Stimulated activated CD8-positive, alpha-beta memory T cell treated with anti-CD3 and anti-CD28 coated beads, Interleukin-4, amount 100 ng/mL, for 1 hour (primary cell): Measurements from ENCODE around the gene RUNX3.

Source experiments
- DNase-seq, 2 donors: peaks; one replicate each; pipeline ENCODE4 v3.0.0-alpha.2; 2020; ENCODE audit warnings: low read depth in 2 of 2, low spot score in 1 of 2

Gene RUNX3

GRCh38 chr1:24888971-24889676 is 41.0 kb downstream of the RUNX3 start:
- no peak for DNase-seq

- no peak for DNase-seq
Measured at GRCh38 chr1:24888061-24888970, 41.8 kb downstream of the RUNX3 start.

- DNase-seq = no peak
Measured at GRCh38 chr1:24886241-24886640, 43.8 kb downstream of the RUNX3 start.

- no peak for DNase-seq
Measured at GRCh38 chr1:24884751-24885150, 45.3 kb downstream of the RUNX3 start.

GRCh38 chr1:24881034-24881433 is 49.0 kb downstream of the RUNX3 start:
- DNase-seq = no peak

GRCh38 chr1:24878775-24879742 is 51.0 kb downstream of the RUNX3 start:
- DNase-seq = no peak

GRCh38 chr1:24878045-24878444 is 52.0 kb downstream of the RUNX3 start:
- DNase-seq = no peak

GRCh38 chr1:24875991-24876506 is 54.0 kb downstream of the RUNX3 start:
- DNase-seq = no peak

GRCh38 chr1:24875257-24875656 is 54.8 kb downstream of the RUNX3 start:
- DNase-seq = no peak

GRCh38 chr1:24874611-24875234 is 55.4 kb downstream of the RUNX3 start:
- DNase-seq = no peak

GRCh38 chr1:24874056-24874455 is 56.0 kb downstream of the RUNX3 start:
- no peak for DNase-seq

- DNase-seq = no peak
Measured at GRCh38 chr1:24873148-24873547, 56.9 kb downstream of the RUNX3 start.

- DNase-seq = no peak
Measured at GRCh38 chr1:24872061-24872850, 57.8 kb downstream of the RUNX3 start.

GRCh38 chr1:24871306-24871901 is 58.7 kb downstream of the RUNX3 start:
- no peak for DNase-seq

GRCh38 chr1:24870551-24871195 is 59.4 kb downstream of the RUNX3 start:
- no peak for DNase-seq

- no peak for DNase-seq
Measured at GRCh38 chr1:24868016-24868875, 61.8 kb downstream of the RUNX3 start.

GRCh38 chr1:24867084-24867870 is 62.8 kb downstream of the RUNX3 start:
- no peak for DNase-seq
